GM18907 (cell line): ENCODE results near the gene UBE2Q1.
A peak's percentile ranks its signal among the peaks of the same experiment; 100 is the strongest.

ENCODE experiments used
- ATAC-seq: cut with Tn5 transposase; IDR thresholded peaks from one replicate; pipeline ENCODE4 v1.9.1; 2021; ENCODE audit warnings: mild to moderate bottlenecking, moderate library complexity; ENCODE audit not compliant: unreplicated experiment

The UBE2Q1 gene

GRCh38 chr1:154557939-154558719, at the start of gene UBE2Q1:
TSS of gene UBE2Q1 (minus strand) at chr1:154558662. CDS start at chr1:154558553, 109 bp downstream.
- ATAC-seq: peak; percentile 21

- peak; percentile 70 for ATAC-seq
Observed at GRCh38 chr1:154607609-154608396, 49.3 kb upstream of the UBE2Q1 start, which contains the start of gene ADAR. TSS of gene ADAR (minus strand) at chr1:154608186. CDS start at chr1:154608006, 180 bp downstream.

GRCh38 chr1:154607106-154607608, 48.7 kb upstream of the UBE2Q1 start:
- no peak for ATAC-seq

- ATAC-seq: no peak
Observed at GRCh38 chr1:154605534-154605933, 47.1 kb upstream of the UBE2Q1 start.

- no peak for ATAC-seq
Observed at GRCh38 chr1:154603317-154603716, 44.9 kb upstream of the UBE2Q1 start.

GRCh38 chr1:154599658-154600057, 41.2 kb upstream of the UBE2Q1 start:
- ATAC-seq: no peak

- no peak for ATAC-seq
Observed at GRCh38 chr1:154598871-154599635, 40.6 kb upstream of the UBE2Q1 start.

GRCh38 chr1:154595621-154596020, 37.2 kb upstream of the UBE2Q1 start:
- ATAC-seq: no peak

- no peak for ATAC-seq
Observed at GRCh38 chr1:154594811-154595210, 36.3 kb upstream of the UBE2Q1 start.

- no peak for ATAC-seq
Observed at GRCh38 chr1:154593390-154593789, 34.9 kb upstream of the UBE2Q1 start.

GRCh38 chr1:154591206-154591605, 32.7 kb upstream of the UBE2Q1 start:
- ATAC-seq: no peak

GRCh38 chr1:154590756-154591155, 32.3 kb upstream of the UBE2Q1 start:
- no peak for ATAC-seq

- no peak for ATAC-seq
Observed at GRCh38 chr1:154589780-154590179, 31.3 kb upstream of the UBE2Q1 start.

- ATAC-seq: no peak
Observed at GRCh38 chr1:154586641-154587040, 28.2 kb upstream of the UBE2Q1 start.

- ATAC-seq: no peak
Observed at GRCh38 chr1:154586231-154586630, 27.8 kb upstream of the UBE2Q1 start.

GRCh38 chr1:154584267-154584994, 26.0 kb upstream of the UBE2Q1 start:
- no peak for ATAC-seq

GRCh38 chr1:154583773-154584172, 25.3 kb upstream of the UBE2Q1 start:
- ATAC-seq: no peak

- ATAC-seq: no peak
Observed at GRCh38 chr1:154582885-154583284, 24.4 kb upstream of the UBE2Q1 start.

GRCh38 chr1:154581766-154582165, 23.3 kb upstream of the UBE2Q1 start:
- ATAC-seq: no peak

- ATAC-seq: no peak
Observed at GRCh38 chr1:154579374-154579773, 20.9 kb upstream of the UBE2Q1 start.
